H9 (cell line): ENCODE measurements around the gene RHOJ. TPM values are rescaled to one million over a fixed set of nuclear protein-coding genes. Genes with fewer than 3 reads are reported as not detected.

Experiments
- DNase-seq: peaks from one replicate; pipeline ENCODE4 v3.0.0-alpha.2; 2017
- H2AFZ ChIP-seq: one replicate; pipeline ENCODE4 v1.6.1; 2013; ENCODE audit warnings: mild to moderate bottlenecking, low read length, control low read depth, moderate library complexity
- H2AK5ac ChIP-seq: 2 replicates; pipeline ENCODE4 v1.6.1; 2013; ENCODE audit warnings: low read length, control low read depth, mixed read lengths; ENCODE audit not compliant: insufficient read length
- H2BK120ac ChIP-seq: one replicate; pipeline ENCODE4 v1.6.1; 2013; ENCODE audit warnings: low read depth, mild to moderate bottlenecking, low read length, control low read depth, inconsistent platforms; ENCODE audit not compliant: poor library complexity, severe bottlenecking
- H2BK12ac ChIP-seq: 2 replicates; pipeline ENCODE4 v1.6.1; 2013; ENCODE audit warnings: low read length, control low read depth, mixed read lengths, low read depth; ENCODE audit not compliant: insufficient read length
- H2BK15ac ChIP-seq: 2 replicates; pipeline ENCODE4 v1.6.1; 2013; ENCODE audit warnings: low read depth, low read length, control low read depth
- H2BK20ac ChIP-seq: one replicate; pipeline ENCODE4 v1.6.1; 2013; ENCODE audit warnings: low read depth, mild to moderate bottlenecking, low read length, control low read depth, inconsistent platforms; ENCODE audit not compliant: poor library complexity, severe bottlenecking
- H2BK5ac ChIP-seq: 2 replicates; pipeline ENCODE4 v1.6.1; 2013; ENCODE audit warnings: low read length, control low read depth, mixed read lengths; ENCODE audit not compliant: insufficient read length
- H3K14ac ChIP-seq: 2 replicates; pipeline ENCODE4 v1.6.1; 2013; ENCODE audit warnings: low read length, control low read depth; ENCODE audit not compliant: insufficient read depth
- H3K18ac ChIP-seq: 2 replicates; pipeline ENCODE4 v1.6.1; 2013; ENCODE audit warnings: low read depth, mild to moderate bottlenecking, mixed read lengths, low read length, control low read depth; ENCODE audit not compliant: insufficient read length
- H3K23ac ChIP-seq: 2 replicates; pipeline ENCODE4 v1.6.1; 2013; ENCODE audit warnings: low read length, control low read depth, mixed read lengths, low read depth; ENCODE audit not compliant: insufficient read length
- H3K23me2 ChIP-seq: 2 replicates; pipeline ENCODE4 v1.6.1; 2013; ENCODE audit warnings: low read depth, mild to moderate bottlenecking, mixed read lengths, low read length, control low read depth; ENCODE audit not compliant: insufficient read length, poor library complexity, severe bottlenecking
- H3K27ac ChIP-seq: 2 replicates; pipeline ENCODE4 v1.5.1; 2013; ENCODE audit warnings: low read length, control low read depth, mixed read lengths, low read depth; ENCODE audit not compliant: insufficient read length
- H3K27me3 ChIP-seq: 2 replicates; pipeline ENCODE4 v1.6.1; 2013; ENCODE audit warnings: low read length, control low read depth, inconsistent platforms; ENCODE audit not compliant: insufficient read depth
- H3K4ac ChIP-seq: 2 replicates; pipeline ENCODE4 v1.6.1; 2013; ENCODE audit warnings: low read depth, mild to moderate bottlenecking, control low read depth, inconsistent platforms, low read length, moderate library complexity
- H3K4me1 ChIP-seq: 2 replicates; pipeline ENCODE4 v1.6.1; 2013; ENCODE audit warnings: low read length, control low read depth, inconsistent platforms; ENCODE audit not compliant: insufficient read depth
- H3K4me2 ChIP-seq: 2 replicates; pipeline ENCODE4 v1.6.1; 2013; ENCODE audit warnings: low read length, control low read depth, mixed read lengths; ENCODE audit not compliant: insufficient read length, insufficient read depth
- H3K56ac ChIP-seq: 2 replicates; pipeline ENCODE4 v1.6.1; 2013; ENCODE audit warnings: low read depth, mild to moderate bottlenecking, mixed read lengths, low read length, control low read depth; ENCODE audit not compliant: insufficient read length
- H3K79me1 ChIP-seq: 2 replicates; pipeline ENCODE4 v1.6.1; 2013; ENCODE audit warnings: low read depth, mild to moderate bottlenecking, moderate library complexity, low read length, control low read depth, inconsistent platforms; ENCODE audit not compliant: insufficient read depth, poor library complexity, severe bottlenecking
- H3K79me2 ChIP-seq: 2 replicates; pipeline ENCODE4 v1.6.1; 2013; ENCODE audit warnings: low read length, control low read depth, inconsistent platforms; ENCODE audit not compliant: insufficient read depth
- H3K9ac ChIP-seq: 2 replicates; pipeline ENCODE4 v1.6.1; 2013; ENCODE audit warnings: low read length, control low read depth, mixed read lengths; ENCODE audit not compliant: insufficient read length; ENCODE audit errors: extremely low read depth
- H3K9me3 ChIP-seq: one replicate; pipeline ENCODE4 v1.6.1; 2013; ENCODE audit warnings: low read depth, low read length, inconsistent platforms; ENCODE audit not compliant: control insufficient read depth
- H3T11ph ChIP-seq: one replicate; pipeline ENCODE4 v1.6.1; 2013; ENCODE audit warnings: mild to moderate bottlenecking, low read length, control low read depth, inconsistent platforms
- H4K20me1 ChIP-seq: one replicate; pipeline ENCODE4 v1.6.1; 2013; ENCODE audit not compliant: control insufficient read depth, insufficient read length, insufficient read depth
- H4K5ac ChIP-seq: 2 replicates; pipeline ENCODE4 v1.6.1; 2013; ENCODE audit warnings: low read depth, mild to moderate bottlenecking, mixed read lengths, low read length, control low read depth; ENCODE audit not compliant: insufficient read length
- H4K8ac ChIP-seq: replicated peaks from 2 replicates; pipeline ENCODE4 v1.6.1; 2013; ENCODE audit warnings: low read length, control low read depth, mixed read lengths, low read depth; ENCODE audit not compliant: insufficient read length
- H4K91ac ChIP-seq: 2 replicates; pipeline ENCODE4 v1.6.1; 2013; ENCODE audit warnings: low read depth, mild to moderate bottlenecking, moderate library complexity, mixed read lengths, low read length, control low read depth; ENCODE audit not compliant: insufficient read length
- H3K27ac Mint-ChIP-seq, 3 experiments: 2 replicates in 2 of 3; 3 replicates in 1 of 3; pipeline ENCODE4 v1.8.0; 2020 to 2021; ENCODE audit warnings: mixed read lengths in 3 of 3, mild to moderate bottlenecking in 1 of 3, moderate library complexity in 1 of 3
- H3K27me3 Mint-ChIP-seq: 2 replicates; pipeline ENCODE4 v1.8.0; 2021; ENCODE audit warnings: low read depth, mild to moderate bottlenecking, moderate library complexity, mixed read lengths
- H3K36me3 Mint-ChIP-seq, 3 experiments: 2 replicates in 2 of 3; 3 replicates in 1 of 3; pipeline ENCODE4 v1.8.0; 2020 to 2021; ENCODE audit warnings: low read depth in 3 of 3, mixed read lengths in 3 of 3; ENCODE audit not compliant: insufficient read depth in 1 of 3
- H3K4me1 Mint-ChIP-seq, 2 experiments: 2 replicates each; pipeline ENCODE4 v1.8.0; 2020; ENCODE audit warnings: mixed read lengths in 2 of 2
- H3K4me3 Mint-ChIP-seq, 2 experiments: 2 replicates in 1 of 2; 3 replicates in 1 of 2; pipeline ENCODE4 v1.8.0; 2020 to 2021; ENCODE audit warnings: mild to moderate bottlenecking in 2 of 2, mixed read lengths in 2 of 2, moderate library complexity in 1 of 2
- H3K9me3 Mint-ChIP-seq, 2 experiments: 2 replicates in 1 of 2; 3 replicates in 1 of 2; pipeline ENCODE4 v1.8.0; 2020; ENCODE audit warnings: mild to moderate bottlenecking in 2 of 2, mixed read lengths in 2 of 2, moderate library complexity in 1 of 2
- CTCF ChIP-seq: fragments of 200-600 bp; sonication (generic); conservative IDR thresholded peaks from 3 replicates; pipeline ENCODE4 v1.8.0; 2021; ENCODE audit warnings: antibody characterized with exemption, mild to moderate bottlenecking
- WGBS: extraction: QIAGEN DNeasy Blood & Tissue Kit; methylation state at CpG from one replicate; pipeline ENCODE4 v1.1.7; 2013; ENCODE audit warnings: missing lambda C conversion rate, low lambda C conversion rate, mixed read lengths; ENCODE audit not compliant: insufficient read length; ENCODE audit errors: extremely low coverage; 5-methylcytosine and 5-hydroxymethylcytosine counted together
- total RNA-seq: library from RNA; stranded (reverse); gene quantifications from 2 replicates; pipeline ENCODE4 v1.2.1, GENCODE V29; 2021

RHOJ gene
- total RNA-seq, 1 experiment from 2014 or later: not detected

GRCh38 chr14:63229330-63230059 is 25.3 kb downstream of the RHOJ start:
- no peaks in the 10 kb centered on the region for H3K4me1 ChIP-seq
- no peak overlapping the region for H2AK5ac ChIP-seq
- H2BK20ac ChIP-seq: no peak overlapping the region
- no peaks in the 10 kb centered on the region for H3K36me3 Mint-ChIP-seq
- H4K5ac ChIP-seq: no peak overlapping the region
- H3K79me2 ChIP-seq: no peaks in the 10 kb centered on the region
- H2BK120ac ChIP-seq: no peak overlapping the region
- no peak for TF ChIP-seq CTCF
- no peaks in the 10 kb centered on the region for H3K4me1 Mint-ChIP-seq
- no peak overlapping the region for H3K27ac Mint-ChIP-seq
- H3K9ac ChIP-seq: no peak overlapping the region
- no peak overlapping the region for H3T11ph ChIP-seq
- H4K91ac ChIP-seq: no peak overlapping the region
- no peak overlapping the region for H3K4ac ChIP-seq
- H2AFZ ChIP-seq: no peak overlapping the region
- no peaks in the 10 kb centered on the region for H3K27me3 Mint-ChIP-seq
- no peaks in the 10 kb centered on the region for H3K9me3 ChIP-seq
- no peak overlapping the region for H3K4me3 Mint-ChIP-seq
- H3K4me2 ChIP-seq: no peak overlapping the region
- H4K8ac ChIP-seq: no peak overlapping the region
- H2BK5ac ChIP-seq: no peak overlapping the region
- WGBS: no CpG with 5 or more reads among the region's 5 CpGs
- H3K9me3 Mint-ChIP-seq: no peaks in the 10 kb centered on the region
- no peak overlapping the region for H3K18ac ChIP-seq
- no peak overlapping the region for H3K56ac ChIP-seq
- no peaks in the 10 kb centered on the region for H3K27me3 ChIP-seq
- H3K23me2 ChIP-seq: no peaks in the 10 kb centered on the region
- H3K14ac ChIP-seq: no peak overlapping the region
- H4K20me1 ChIP-seq: no peaks in the 10 kb centered on the region
- no peak overlapping the region for H2BK12ac ChIP-seq
- no peak overlapping the region for H3K27ac ChIP-seq
- no peak overlapping the region for H2BK15ac ChIP-seq
- H3K23ac ChIP-seq: no peak overlapping the region
- no peaks in the 10 kb centered on the region for H3K79me1 ChIP-seq
- DNase-seq: no peak
